Chondrocyte (in vitro differentiated cells): Measurements from ENCODE around the gene TNFRSF12A. TPM values are rescaled to one million over a fixed set of nuclear protein-coding genes. Genes with fewer than 3 reads are reported as not detected.
"Not testable (repeated sequence)": the region's sequence is repeated elsewhere in the genome, so short reads cannot be mapped to it uniquely, and the experiment has no call there.

ENCODE experiments used
- DNase-seq: peaks from one replicate; pipeline ENCODE4 v3.0.0; 2021; ENCODE audit warnings: mixed read lengths, low spot score
- H3K27ac Mint-ChIP-seq: one replicate; pipeline ENCODE4 v1.8.0; 2021; ENCODE audit warnings: mild to moderate bottlenecking, moderate library complexity, mixed read lengths; ENCODE audit not compliant: unreplicated experiment
- H3K27me3 Mint-ChIP-seq: 2 replicates; pipeline ENCODE4 v1.8.0; 2021; ENCODE audit warnings: low read depth, mixed read lengths
- H3K36me3 Mint-ChIP-seq: 2 replicates; pipeline ENCODE4 v1.8.0; 2021; ENCODE audit warnings: low read depth, mixed read lengths
- H3K4me1 Mint-ChIP-seq: 2 replicates; pipeline ENCODE4 v1.8.0; 2021; ENCODE audit warnings: low read depth, mild to moderate bottlenecking, mixed read lengths
- H3K4me3 Mint-ChIP-seq: one replicate; pipeline ENCODE4 v1.8.0; 2021; ENCODE audit warnings: mild to moderate bottlenecking, moderate library complexity, mixed read lengths; ENCODE audit not compliant: unreplicated experiment
- H3K9me3 Mint-ChIP-seq: 2 replicates; pipeline ENCODE4 v1.8.0; 2021; ENCODE audit warnings: low read depth, mixed read lengths
- total RNA-seq: library from RNA; stranded (reverse); gene quantifications from 3 replicates; pipeline ENCODE4 v1.2.1, GENCODE V29; 2021
- TF ChIP-seq, protein P1 (sequence below): fragments of 200-600 bp; sonication (generic); IDR thresholded peaks from 2 replicates; pipeline ENCODE4 v1.5.0; 2021; ENCODE audit warnings: antibody characterized with exemption, mild to moderate bottlenecking, moderate library complexity

The TNFRSF12A gene
- total RNA-seq, 1 donor from 2014 or later: 165 TPM

DNA sequence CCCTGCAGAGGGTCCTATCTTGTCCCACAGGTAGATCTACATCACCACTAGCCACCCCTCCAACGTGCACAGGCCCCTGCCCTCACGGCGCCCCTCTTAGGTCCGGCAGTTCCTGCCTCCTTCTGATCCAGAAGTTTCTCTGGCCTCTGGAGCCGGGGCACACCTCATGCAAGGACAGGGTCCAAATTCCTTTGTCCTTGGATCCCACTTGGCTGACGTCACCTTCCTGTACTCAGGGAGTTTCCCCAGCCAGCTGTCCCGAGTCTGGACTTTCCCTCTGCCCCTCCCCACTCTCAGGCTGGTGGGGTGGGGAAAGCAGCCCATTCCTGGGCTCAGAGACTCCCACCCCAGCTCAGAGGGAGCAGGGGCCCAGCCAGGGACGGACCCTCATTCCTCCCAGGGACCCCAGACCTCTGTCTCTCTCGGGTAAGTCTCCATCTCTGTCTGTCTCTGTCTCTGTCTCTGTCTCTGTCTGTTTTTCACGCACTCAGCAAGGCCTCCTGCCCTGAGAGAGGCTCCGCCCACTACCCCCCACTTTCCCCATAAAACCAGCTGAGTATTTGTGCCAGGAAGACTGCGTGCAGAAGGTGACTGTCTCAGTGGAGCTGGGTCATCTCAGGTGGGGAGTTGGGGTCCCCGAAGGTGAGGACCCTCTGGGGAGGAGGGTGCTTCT, 45.0 kb downstream of the TNFRSF12A start, which contains the start of gene IL32:
Gene IL32 (plus strand): TSS at position 572 of the 673 bp plus-strand sequence. CDS start 172 bp downstream, outside the sequence.
- TF ChIP-seq, protein P1, sequence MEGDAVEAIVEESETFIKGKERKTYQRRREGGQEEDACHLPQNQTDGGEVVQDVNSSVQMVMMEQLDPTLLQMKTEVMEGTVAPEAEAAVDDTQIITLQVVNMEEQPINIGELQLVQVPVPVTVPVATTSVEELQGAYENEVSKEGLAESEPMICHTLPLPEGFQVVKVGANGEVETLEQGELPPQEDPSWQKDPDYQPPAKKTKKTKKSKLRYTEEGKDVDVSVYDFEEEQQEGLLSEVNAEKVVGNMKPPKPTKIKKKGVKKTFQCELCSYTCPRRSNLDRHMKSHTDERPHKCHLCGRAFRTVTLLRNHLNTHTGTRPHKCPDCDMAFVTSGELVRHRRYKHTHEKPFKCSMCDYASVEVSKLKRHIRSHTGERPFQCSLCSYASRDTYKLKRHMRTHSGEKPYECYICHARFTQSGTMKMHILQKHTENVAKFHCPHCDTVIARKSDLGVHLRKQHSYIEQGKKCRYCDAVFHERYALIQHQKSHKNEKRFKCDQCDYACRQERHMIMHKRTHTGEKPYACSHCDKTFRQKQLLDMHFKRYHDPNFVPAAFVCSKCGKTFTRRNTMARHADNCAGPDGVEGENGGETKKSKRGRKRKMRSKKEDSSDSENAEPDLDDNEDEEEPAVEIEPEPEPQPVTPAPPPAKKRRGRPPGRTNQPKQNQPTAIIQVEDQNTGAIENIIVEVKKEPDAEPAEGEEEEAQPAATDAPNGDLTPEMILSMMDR: no peak
- H3K36me3 Mint-ChIP-seq: no peaks in the 10 kb centered on the region
- H3K4me3 Mint-ChIP-seq: peak within 1 kb of the TSS; percentile 59

DNA sequence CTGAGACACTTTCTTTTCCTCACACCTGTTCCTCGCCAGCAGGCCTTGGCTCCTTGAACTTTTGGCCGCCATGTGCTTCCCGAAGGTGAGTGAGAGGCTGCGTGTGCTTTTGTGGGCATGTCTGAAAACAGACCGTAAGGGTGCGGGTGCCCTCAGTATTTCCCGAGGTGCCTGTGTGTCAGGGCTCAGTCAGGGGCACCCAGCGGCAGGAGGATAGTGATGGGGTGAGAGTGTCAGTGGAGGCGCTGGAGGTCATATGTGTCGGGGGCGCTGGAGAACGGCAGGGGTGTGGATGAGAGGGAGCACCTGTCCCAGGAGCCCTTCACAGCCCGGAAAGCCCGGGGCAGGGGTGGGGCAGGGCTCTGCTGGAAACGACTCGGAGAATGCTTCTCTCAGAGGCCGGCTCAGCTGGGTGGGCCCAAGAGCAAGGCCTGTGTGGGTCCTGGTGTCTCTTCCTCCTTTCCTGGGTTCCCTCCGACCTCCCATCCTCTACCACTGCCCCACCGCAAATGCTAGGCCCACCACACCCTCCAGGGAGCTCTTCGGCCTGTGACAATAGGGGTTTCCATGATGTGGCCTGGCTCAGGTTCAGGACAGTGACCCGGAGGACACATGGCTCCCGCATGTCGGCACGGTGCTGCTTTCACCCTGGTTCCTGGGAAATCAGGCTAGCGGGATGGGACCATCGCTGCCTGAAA, 45.7 kb downstream of the TNFRSF12A start:
- peak overlapping the region; percentile 59 for H3K4me3 Mint-ChIP-seq
- no peak for DNase-seq
- no peaks in the 10 kb centered on the region for H3K36me3 Mint-ChIP-seq
- peak overlapping the region; percentile 79 for H3K27ac Mint-ChIP-seq
- peaks cover 10% of the 10 kb centered on the region for H3K4me1 Mint-ChIP-seq
- H3K27me3 Mint-ChIP-seq: no peaks in the 10 kb centered on the region
- TF ChIP-seq, protein P1: no peak
- H3K9me3 Mint-ChIP-seq: no peaks in the 10 kb centered on the region

More for the DNA sequence above, 45.0 kb downstream of the TNFRSF12A start, which contains the start of gene IL32:
- Mint-ChIP-seq H3K9me3 (no peaks in the 10 kb centered on the region), H3K27me3 (no peaks in the 10 kb centered on the region), H3K27ac (peak within 1 kb of the TSS; percentile 79), H3K4me1 (peaks cover 14% of the 10 kb centered on the region)
- DNase-seq: no peak

DNA sequence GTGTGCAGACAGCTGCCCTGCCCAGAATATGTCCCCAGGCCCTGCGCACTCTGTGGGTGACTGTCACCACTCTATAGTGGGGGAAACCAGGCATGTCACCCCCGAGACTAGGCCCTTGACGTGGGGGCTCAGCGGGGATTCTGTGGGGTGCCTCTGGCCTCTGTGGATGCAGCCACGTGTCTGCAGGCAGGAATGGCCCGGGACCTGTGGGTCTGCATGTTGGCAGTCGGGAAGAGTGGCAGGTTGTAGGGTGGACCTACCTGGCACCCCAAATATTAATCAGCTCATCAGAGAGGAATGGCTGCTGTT, 46.2 kb downstream of the TNFRSF12A start:
- TF ChIP-seq, protein P1: no peak
- no peaks in the 10 kb centered on the region for H3K9me3 Mint-ChIP-seq
- H3K4me1 Mint-ChIP-seq: peaks cover 10% of the 10 kb centered on the region
- DNase-seq: no peak
- no peak overlapping the region for H3K27ac Mint-ChIP-seq
- H3K27me3 Mint-ChIP-seq: no peaks in the 10 kb centered on the region
- no peaks in the 10 kb centered on the region for H3K36me3 Mint-ChIP-seq
- no peak overlapping the region for H3K4me3 Mint-ChIP-seq

DNA sequence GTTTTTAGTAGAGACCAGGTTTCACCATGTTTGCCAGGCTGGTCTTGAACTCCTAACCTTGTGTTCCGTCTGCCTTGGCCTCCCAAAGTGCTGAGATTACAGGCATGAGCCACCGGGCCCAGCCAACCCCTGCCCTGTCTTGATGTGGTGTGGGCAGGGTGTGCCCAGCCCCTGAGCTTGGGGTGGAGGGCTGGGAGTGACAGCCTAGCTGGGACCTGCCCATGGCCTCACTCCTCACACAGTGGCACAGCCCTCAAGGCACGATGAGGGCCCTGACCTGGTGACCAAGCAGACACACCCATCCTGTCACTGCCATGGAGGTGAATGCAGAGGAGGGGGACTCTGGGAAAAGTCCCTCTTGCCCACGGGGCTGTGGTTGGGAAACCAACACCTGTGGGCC, 48.3 kb downstream of the TNFRSF12A start:
- Mint-ChIP-seq H3K4me1 (peaks cover 10% of the 10 kb centered on the region), H3K4me3 (no peak overlapping the region), H3K27ac (no peak overlapping the region), H3K36me3 (peaks cover 2% of the 10 kb centered on the region), H3K27me3 (peaks cover 8% of the 10 kb centered on the region), H3K9me3 (no peaks in the 10 kb centered on the region)
- TF ChIP-seq, protein P1: no peak
- DNase-seq: no peak

DNA sequence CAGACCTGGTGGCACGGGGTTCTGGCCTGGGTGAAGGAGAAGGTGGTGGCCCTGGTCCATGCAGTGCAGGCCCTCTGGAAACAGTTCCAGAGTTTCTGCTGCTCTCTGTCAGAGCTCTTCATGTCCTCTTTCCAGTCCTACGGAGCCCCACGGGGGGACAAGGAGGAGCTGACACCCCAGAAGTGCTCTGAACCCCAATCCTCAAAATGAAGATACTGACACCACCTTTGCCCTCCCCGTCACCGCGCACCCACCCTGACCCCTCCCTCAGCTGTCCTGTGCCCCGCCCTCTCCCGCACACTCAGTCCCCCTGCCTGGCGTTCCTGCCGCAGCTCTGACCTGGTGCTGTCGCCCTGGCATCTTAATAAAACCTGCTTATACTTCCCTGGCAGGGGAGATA, 49.0 kb downstream of the TNFRSF12A start:
- peak; percentile 53 for DNase-seq
- H3K4me3 Mint-ChIP-seq, H3K27ac Mint-ChIP-seq, H3K36me3 Mint-ChIP-seq, H3K9me3 Mint-ChIP-seq: not testable (repeated sequence)
- H3K4me1 Mint-ChIP-seq: peaks cover 10% of the 10 kb centered on the region
- peaks cover 15% of the 10 kb centered on the region for H3K27me3 Mint-ChIP-seq
